Natural killer cell (primary cell): ENCODE results near the gene MGLL. TPM values are rescaled to one million over a fixed set of nuclear protein-coding genes. Genes with fewer than 3 reads are reported as not detected.

Source experiments
- ATAC-seq, 3 donors: fragments of 150-1000 bp in 2 of 3; fragments of 200-7000 bp in 1 of 3; cut with Tn5 transposase; 1 replicate in 1 of 3; 2 replicates in 2 of 3; pipeline ENCODE4 v1.10.0; 2021; ENCODE audit warnings: mild to moderate bottlenecking in 2 of 3, moderate library complexity in 2 of 3
- DNase-seq, 2 donors: peaks; one replicate each; pipeline versions ENCODE4 v3.0.0 to v3.0.0-alpha.2; 2013 to 2021; ENCODE audit warnings: mixed read lengths in 1 of 2
- H3K27ac ChIP-seq: one replicate; pipeline ENCODE4 v1.5.1; 2013; ENCODE audit warnings: mild to moderate bottlenecking, low read length
- H3K27me3 ChIP-seq: one replicate; pipeline ENCODE4 v1.6.1; 2013; ENCODE audit warnings: low read length; ENCODE audit not compliant: control insufficient read depth, insufficient read depth
- H3K36me3 ChIP-seq: one replicate; pipeline ENCODE4 v1.6.1; 2013; ENCODE audit warnings: low read length; ENCODE audit not compliant: control insufficient read depth, insufficient read depth
- H3K4me1 ChIP-seq: one replicate; pipeline ENCODE4 v1.6.1; 2013; ENCODE audit warnings: low read length; ENCODE audit not compliant: control insufficient read depth, insufficient read depth
- H3K4me3 ChIP-seq: one replicate; pipeline ENCODE4 v1.5.1; 2013; ENCODE audit warnings: low read length
- H3K9me3 ChIP-seq: one replicate; pipeline ENCODE4 v1.6.1; 2013; ENCODE audit warnings: low read length; ENCODE audit not compliant: control insufficient read depth, insufficient read depth
- H3K27ac Mint-ChIP-seq, 2 donors: one replicate each; pipeline ENCODE4 v1.8.0; 2022; ENCODE audit warnings: mild to moderate bottlenecking in 2 of 2, mixed read lengths in 2 of 2, moderate library complexity in 1 of 2
- H3K27me3 Mint-ChIP-seq, 2 donors: one replicate each; pipeline ENCODE4 v1.8.0; 2022; ENCODE audit warnings: low read depth in 2 of 2, mixed read lengths in 2 of 2
- H3K36me3 Mint-ChIP-seq: one replicate; pipeline ENCODE4 v1.8.0; 2022; ENCODE audit warnings: mixed read lengths
- H3K4me1 Mint-ChIP-seq, 2 donors: one replicate each; pipeline ENCODE4 v1.8.0; 2022; ENCODE audit warnings: mixed read lengths in 2 of 2
- H3K4me3 Mint-ChIP-seq: one replicate; pipeline ENCODE4 v1.8.0; 2022; ENCODE audit warnings: mild to moderate bottlenecking, moderate library complexity, mixed read lengths
- H3K9me3 Mint-ChIP-seq, 2 donors: one replicate each; pipeline ENCODE4 v1.8.0; 2022; ENCODE audit warnings: mixed read lengths in 2 of 2
- CTCF ChIP-seq: fragments of 200-600 bp; IDR thresholded peaks from one replicate; pipeline ENCODE4 v1.8.0; 2022; ENCODE audit warnings: antibody characterized with exemption
- WGBS: methylation state at CpG from one replicate; pipeline ENCODE4 v1.1.7; 2013; ENCODE audit warnings: missing lambda C conversion rate; ENCODE audit not compliant: insufficient coverage; 5-methylcytosine and 5-hydroxymethylcytosine counted together
- intact Hi-C: fragments of 100-400 bp; cut with micrococcal nuclease; formaldehyde crosslinking; loops from one replicate; pipeline ENCODE4 v1.14.2; 2022
- total RNA-seq, 4 donors: library from RNA; stranded (reverse); fragments of 120-200 nt in 1 of 4; gene quantifications; one replicate each; pipeline versions ENCODE4 v1.2.3 to v1.2.4, GENCODE V29; 2013 to 2022

MGLL gene
- total RNA-seq, 3 donors from 2014 or later (not counting 1 experiment from before 2014, with no cell fraction given) = 2.7 to 4.6 (median 3.0) TPM

- Histone ChIP-seq H3K36me3 (no peaks in the 10 kb centered on the region), H3K4me1 (peaks cover 17% of the 10 kb centered on the region), H3K9me3 (no peaks in the 10 kb centered on the region), H3K27me3 (no peaks in the 10 kb centered on the region), H3K4me3 (no peak overlapping the region), H3K27ac (no peak overlapping the region)
- H3K4me3 Mint-ChIP-seq = no peak overlapping the region
- H3K4me1 Mint-ChIP-seq = peaks cover 0 to 5% of the 10 kb centered on the region in 2 donors
- peak; percentile 35 to 72 for DNase-seq
- intact Hi-C loops = no loop called here
- ATAC-seq = peak; percentile 55 to 85 (median 79)
- no peaks in the 10 kb centered on the region for H3K9me3 Mint-ChIP-seq
- TF ChIP-seq CTCF = no peak
- H3K36me3 Mint-ChIP-seq = no peaks in the 10 kb centered on the region
- WGBS = 72% methylated on average over 16 of the region's 16 CpGs
- no peak overlapping the region for H3K27ac Mint-ChIP-seq
- no peaks in the 10 kb centered on the region for H3K27me3 Mint-ChIP-seq
These were observed 124.6 kb downstream of the MGLL start for GRCh38 chr3:127697551-127698240.

GRCh38 chr3:127694467-127695215 lies 127.7 kb downstream of the MGLL start:
- no peak for TF ChIP-seq CTCF
- ATAC-seq = peak; percentile 49 to 59 (median 57)
- H3K4me1 Mint-ChIP-seq = peaks cover 0 to 5% of the 10 kb centered on the region in 2 donors
- H3K9me3 Mint-ChIP-seq = no peaks in the 10 kb centered on the region
- WGBS = 82% methylated on average over 17 of the region's 17 CpGs
- intact Hi-C loops = loop anchor here (5.0 kb wide), 1 partner anchor 117 kb away; no protein-coding TSS in a partner anchor
- H3K9me3 ChIP-seq = no peaks in the 10 kb centered on the region
- H3K27me3 Mint-ChIP-seq = no peaks in the 10 kb centered on the region
- H3K36me3 Mint-ChIP-seq = no peaks in the 10 kb centered on the region
- H3K4me3 ChIP-seq = no peak overlapping the region
- no peak overlapping the region for H3K27ac Mint-ChIP-seq
- H3K4me3 Mint-ChIP-seq = no peak overlapping the region
- H3K27ac ChIP-seq = no peak overlapping the region
- DNase-seq = peak in 1 of 2 donors; percentile 70
- H3K4me1 ChIP-seq = peaks cover 17% of the 10 kb centered on the region
- H3K36me3 ChIP-seq = no peaks in the 10 kb centered on the region
- H3K27me3 ChIP-seq = no peaks in the 10 kb centered on the region

- no peak overlapping the region for H3K27ac Mint-ChIP-seq
- no peak overlapping the region for H3K4me3 Mint-ChIP-seq
- peaks cover 0 to 5% of the 10 kb centered on the region in 2 donors for H3K4me1 Mint-ChIP-seq
- H3K4me3 ChIP-seq = no peak overlapping the region
- peaks cover 17% of the 10 kb centered on the region for H3K4me1 ChIP-seq
- no peaks in the 10 kb centered on the region for H3K9me3 ChIP-seq
- no peaks in the 10 kb centered on the region for H3K9me3 Mint-ChIP-seq
- DNase-seq (no peak), ATAC-seq (no peak)
- H3K36me3 ChIP-seq = no peaks in the 10 kb centered on the region
- H3K27ac ChIP-seq = no peak overlapping the region
- intact Hi-C loops = loop anchor here (5.0 kb wide), 1 partner anchor 116 kb away; no protein-coding TSS in a partner anchor
- H3K27me3 ChIP-seq = no peaks in the 10 kb centered on the region
- 83% methylated on average over 7 of the region's 7 CpGs for WGBS
- no peaks in the 10 kb centered on the region for H3K36me3 Mint-ChIP-seq
- no peak for TF ChIP-seq CTCF
- H3K27me3 Mint-ChIP-seq = no peaks in the 10 kb centered on the region
These were observed 128.9 kb downstream of the MGLL start for GRCh38 chr3:127693336-127693843.
